SK-MEL-5 (cell line): ENCODE data around the gene NTN1. TPM values are rescaled to one million over a fixed set of nuclear protein-coding genes. Genes with fewer than 3 reads are reported as not detected.

Experiments
- DNase-seq: peaks from one replicate; pipeline ENCODE4 v3.0.0-alpha.2; 2016; ENCODE audit warnings: low read depth, low spot score
- in situ Hi-C: cut with HindIII; loops from 2 replicates; pipeline ENCODE4 v1.10.0; 2016; ENCODE audit warnings: low sequenced_read_pairs, high pct_unique_total_duplicates, low pct_unique_long_range_greater_than_20kb
- total RNA-seq: library from RNA; depleted of rRNA; stranded (reverse); fragments of >200 nt; shearing (Covaris generic); gene quantifications from 2 replicates; pipeline ENCODE4 v1.2.3, GENCODE V29; 2014

The NTN1 gene
- total RNA-seq, 1 experiment from 2014 or later, result 5.9 TPM

DNA sequence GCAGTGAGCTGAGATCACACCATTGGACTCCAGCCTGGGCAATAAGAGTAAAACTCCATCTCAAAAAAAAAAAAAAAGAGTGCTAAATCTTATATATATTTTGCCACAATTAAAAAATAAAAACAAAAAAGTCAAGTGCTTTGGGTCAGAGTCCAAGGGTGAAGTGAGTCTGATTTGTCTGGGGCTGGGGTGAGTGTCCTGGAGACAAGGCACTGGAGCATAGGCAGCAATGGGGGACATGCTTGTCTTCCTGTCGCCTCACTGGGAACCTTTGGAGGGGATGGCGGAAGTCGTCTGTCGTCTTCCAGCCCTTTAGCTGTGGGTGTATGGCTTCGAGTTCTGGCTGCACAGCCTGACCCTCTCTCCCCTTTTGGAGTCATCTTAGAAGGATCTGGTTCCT lies 167.1 kb downstream of the NTN1 start:
- no peak for DNase-seq
- in situ Hi-C loops, result no loop called here

DNA sequence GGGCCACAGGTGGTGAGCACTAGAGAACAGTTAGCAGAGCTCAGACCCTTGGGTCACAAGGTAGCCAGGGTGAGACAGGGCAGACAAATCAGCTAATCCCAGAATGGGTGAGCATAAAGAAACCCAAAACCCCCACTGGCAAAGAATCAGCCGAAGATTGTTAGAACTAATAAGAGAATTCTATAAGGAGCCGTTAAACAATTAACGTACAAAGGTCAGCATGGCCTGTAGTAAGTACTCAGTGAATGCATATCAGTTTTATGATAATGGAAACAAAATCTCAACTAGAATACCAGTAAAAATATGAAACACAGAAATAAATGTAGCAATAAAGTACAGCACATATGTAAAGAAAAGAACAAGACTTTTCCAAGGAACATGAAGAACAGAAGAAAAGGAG lies 168.6 kb downstream of the NTN1 start:
- in situ Hi-C loops, result no loop called here
- no peak for DNase-seq

GRCh38 chr17:9192010-9192409 lies 170.7 kb downstream of the NTN1 start:
- in situ Hi-C loops, result no loop called here
- DNase-seq, result no peak

GRCh38 chr17:9195411-9195810 lies 174.1 kb downstream of the NTN1 start:
- in situ Hi-C loops, result no loop called here
- no peak for DNase-seq

GRCh38 chr17:9195961-9196670 lies 174.8 kb downstream of the NTN1 start:
- no peak for DNase-seq
- in situ Hi-C loops, result no loop called here

DNA sequence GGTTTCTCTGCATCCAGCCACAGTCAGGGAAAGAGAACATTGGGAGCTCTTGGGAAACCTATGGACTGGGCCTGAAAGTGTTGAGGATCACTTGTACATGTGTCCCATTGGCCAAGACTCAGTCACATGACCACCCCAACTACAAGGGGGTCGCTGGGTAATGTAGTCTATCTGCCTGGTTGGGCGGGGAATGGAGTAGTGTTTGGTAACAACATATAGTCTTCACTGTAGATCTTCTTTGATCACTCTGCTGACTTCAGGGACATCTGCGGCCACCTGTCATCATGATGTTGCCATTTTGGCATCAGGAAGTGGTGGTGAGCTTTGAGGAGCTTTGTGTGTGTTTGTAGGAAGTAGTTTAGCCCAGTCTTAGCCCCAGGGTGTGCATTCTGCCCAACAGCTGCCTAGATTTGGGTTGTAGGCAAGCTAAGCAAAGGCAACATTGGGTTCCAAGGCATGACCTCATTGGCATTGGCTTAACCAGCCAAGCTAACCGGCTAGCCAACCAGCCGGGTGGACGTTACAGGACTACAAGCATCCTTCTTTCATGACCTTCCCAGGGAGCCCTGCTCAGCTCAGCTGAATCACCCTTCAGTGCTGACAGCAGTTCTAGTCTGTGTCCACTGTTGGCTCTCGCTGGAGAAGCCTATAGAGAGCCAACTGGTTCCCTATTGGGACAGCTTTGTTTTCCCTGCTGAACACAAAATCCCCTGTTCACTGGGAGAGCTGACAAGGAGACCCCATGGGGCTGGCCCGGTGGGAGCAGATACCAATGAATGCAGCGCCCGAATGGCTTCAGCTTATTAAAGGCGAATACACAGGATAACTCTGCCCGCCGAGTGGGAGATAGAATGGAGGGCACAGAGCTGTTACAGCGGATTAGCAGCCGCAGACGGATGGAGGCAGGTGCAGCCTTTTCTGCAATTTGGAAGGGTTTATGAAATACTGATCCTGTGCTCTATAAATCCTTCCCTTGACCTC lies 178.6 kb downstream of the NTN1 start:
- DNase-seq, result no peak
- in situ Hi-C loops, result no loop called here

DNA sequence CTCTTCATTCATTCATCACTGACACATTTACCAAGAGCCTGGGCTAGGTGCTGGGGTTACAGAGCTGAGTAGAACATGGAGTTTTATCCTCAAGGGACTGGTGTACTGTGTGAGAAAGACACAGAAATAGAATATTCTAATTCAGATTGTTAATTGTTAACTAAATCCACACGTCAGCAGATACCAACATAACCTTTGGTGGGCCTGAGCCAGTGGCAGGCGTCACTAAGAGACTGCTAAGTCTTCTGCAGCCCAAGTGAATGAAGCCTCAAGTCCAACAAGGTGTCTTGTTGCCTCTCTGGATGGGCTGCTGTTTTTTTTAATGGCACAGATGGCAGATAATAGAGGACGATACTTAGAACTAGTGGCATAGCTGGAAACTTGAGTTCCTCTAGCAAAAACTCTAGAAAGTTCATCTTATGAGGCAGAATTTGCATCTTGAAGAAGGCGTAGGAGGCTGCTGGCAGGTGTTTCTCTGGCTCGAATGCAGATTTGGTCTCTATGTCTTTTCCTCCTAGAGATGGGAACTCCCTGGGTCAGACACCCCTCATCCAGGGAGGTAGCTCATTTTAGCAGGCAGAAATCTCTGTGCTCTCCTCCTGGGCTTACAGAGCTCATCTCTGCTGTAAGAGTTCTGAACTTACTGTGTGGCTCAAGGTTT lies 179.5 kb downstream of the NTN1 start:
- no peak for DNase-seq
- in situ Hi-C loops, result no loop called here

GRCh38 chr17:9202532-9202931 lies 181.2 kb downstream of the NTN1 start:
- in situ Hi-C loops, result no loop called here
- DNase-seq, result no peak

DNA sequence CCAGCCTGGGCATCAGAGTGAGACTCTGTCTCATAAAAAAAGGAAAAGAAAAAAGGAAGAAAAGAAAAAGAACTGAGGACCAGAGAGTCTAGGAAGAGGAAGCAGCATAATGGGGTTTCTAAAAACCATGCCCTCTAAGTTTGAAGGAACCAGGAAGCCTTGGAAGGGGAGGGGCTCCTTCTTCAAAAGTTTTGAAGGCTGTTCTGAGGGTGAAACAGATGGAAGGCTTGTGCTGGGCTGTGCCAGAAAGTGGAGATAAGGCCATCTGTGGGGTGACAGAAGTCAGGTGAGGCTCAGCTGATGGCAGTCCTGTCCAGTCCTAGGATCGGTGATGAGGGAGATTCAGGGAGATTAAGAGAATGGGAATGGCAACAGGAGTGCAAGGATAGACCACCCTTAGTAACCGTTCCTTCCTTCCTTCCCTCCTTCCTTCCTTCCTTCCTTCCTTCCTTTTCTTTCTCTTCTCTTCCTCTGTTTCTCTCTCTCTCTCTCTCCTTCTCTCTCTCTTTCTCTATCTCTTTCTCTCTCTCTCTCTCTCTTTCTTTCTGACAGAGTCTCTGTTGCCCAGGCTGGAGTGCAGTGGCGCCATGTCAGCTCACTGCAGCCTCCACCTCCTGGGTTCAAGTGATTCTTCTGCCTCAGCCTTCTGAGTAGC lies 182.6 kb downstream of the NTN1 start:
- in situ Hi-C loops, result no loop called here
- DNase-seq, result no peak

- in situ Hi-C loops, result no loop called here
- DNase-seq, result no peak
Measured at GRCh38 chr17:9204637-9205329, 183.5 kb downstream of the NTN1 start.

- in situ Hi-C loops, result no loop called here
- no peak for DNase-seq
Measured at GRCh38 chr17:9205520-9206409, 184.5 kb downstream of the NTN1 start.

DNA sequence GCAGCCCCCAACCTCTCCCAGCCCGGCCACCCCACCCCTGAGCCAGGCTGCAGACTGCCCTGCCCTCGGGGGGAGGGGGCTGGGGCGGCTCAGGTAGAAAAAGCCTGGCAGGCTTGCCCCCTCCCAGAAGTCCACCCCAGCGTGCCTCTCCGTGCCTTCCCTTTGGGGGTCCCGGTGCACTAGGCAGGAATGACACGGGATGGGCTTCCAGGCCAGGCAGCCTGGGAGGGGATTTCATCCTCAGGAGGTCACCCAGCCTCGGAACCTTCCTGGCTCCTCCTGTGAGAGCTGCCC lies 185.0 kb downstream of the NTN1 start:
- no peak for DNase-seq
- in situ Hi-C loops, result no loop called here

DNA sequence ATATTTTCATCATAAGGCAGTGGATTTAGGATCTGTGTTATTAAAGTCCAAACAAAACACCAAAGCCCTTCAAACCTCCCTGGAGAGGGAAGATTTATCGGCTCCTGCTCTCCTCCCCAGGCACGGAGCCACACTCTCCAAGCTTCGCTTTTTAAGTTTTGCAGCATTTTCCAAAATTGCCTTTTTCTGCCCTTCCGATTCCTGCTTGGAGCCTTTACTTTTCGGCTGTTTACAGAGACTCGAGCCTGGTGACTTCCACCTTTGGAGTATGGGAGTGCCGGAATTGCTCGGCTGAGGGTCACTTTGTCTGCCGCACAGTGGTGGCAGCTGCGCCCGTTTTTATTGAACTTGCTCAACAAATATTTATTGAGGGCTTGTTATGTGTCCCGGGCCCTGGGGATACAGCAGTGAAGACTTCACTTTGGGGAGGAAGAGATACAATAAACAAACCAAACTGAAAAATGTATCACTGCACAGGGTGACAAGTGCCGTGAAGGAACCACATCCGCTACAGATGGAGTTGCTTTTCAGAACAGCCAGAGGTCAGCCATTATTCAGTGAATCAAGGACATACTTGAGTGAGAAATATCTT lies 185.5 kb downstream of the NTN1 start:
- DNase-seq, result no peak
- in situ Hi-C loops, result no loop called here

GRCh38 chr17:9208381-9209105 lies 187.2 kb downstream of the NTN1 start:
- DNase-seq, result no peak
- in situ Hi-C loops, result no loop called here

DNA sequence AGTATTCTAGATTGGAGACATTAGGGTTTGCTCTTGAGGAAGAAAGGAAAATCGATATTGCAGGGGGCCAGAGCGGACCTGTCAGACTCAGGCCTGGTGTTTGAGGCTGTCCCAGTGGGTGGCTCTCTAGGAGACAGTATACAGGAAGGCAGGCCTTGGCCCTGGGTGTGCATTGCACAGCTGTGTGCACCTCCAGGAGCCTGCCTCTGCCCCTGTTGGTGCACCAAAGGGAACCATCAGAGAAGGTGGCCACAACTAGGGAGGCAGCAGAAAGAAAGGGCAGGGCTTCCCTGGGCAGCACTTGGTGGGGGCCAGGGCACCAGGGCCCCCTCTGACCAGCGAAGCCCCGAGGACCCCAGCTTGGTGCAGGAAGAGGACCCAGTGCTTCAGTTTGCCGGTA lies 188.0 kb downstream of the NTN1 start:
- DNase-seq, result no peak
- in situ Hi-C loops, result no loop called here
